Dermis lymphatic vessel endothelial cell (primary cell): ENCODE results near the gene SSBP2. TPM values are rescaled to one million over a fixed set of nuclear protein-coding genes. Genes with fewer than 3 reads are reported as not detected.

Source experiments
- total RNA-seq: library from RNA; depleted of rRNA; stranded (reverse); fragments of >200 nt; gene quantifications from 2 replicates; pipeline ENCODE4 v1.2.1, GENCODE V29; 2014

Gene SSBP2
- 17.8 and 25.8 TPM in 2 replicates for total RNA-seq

DNA sequence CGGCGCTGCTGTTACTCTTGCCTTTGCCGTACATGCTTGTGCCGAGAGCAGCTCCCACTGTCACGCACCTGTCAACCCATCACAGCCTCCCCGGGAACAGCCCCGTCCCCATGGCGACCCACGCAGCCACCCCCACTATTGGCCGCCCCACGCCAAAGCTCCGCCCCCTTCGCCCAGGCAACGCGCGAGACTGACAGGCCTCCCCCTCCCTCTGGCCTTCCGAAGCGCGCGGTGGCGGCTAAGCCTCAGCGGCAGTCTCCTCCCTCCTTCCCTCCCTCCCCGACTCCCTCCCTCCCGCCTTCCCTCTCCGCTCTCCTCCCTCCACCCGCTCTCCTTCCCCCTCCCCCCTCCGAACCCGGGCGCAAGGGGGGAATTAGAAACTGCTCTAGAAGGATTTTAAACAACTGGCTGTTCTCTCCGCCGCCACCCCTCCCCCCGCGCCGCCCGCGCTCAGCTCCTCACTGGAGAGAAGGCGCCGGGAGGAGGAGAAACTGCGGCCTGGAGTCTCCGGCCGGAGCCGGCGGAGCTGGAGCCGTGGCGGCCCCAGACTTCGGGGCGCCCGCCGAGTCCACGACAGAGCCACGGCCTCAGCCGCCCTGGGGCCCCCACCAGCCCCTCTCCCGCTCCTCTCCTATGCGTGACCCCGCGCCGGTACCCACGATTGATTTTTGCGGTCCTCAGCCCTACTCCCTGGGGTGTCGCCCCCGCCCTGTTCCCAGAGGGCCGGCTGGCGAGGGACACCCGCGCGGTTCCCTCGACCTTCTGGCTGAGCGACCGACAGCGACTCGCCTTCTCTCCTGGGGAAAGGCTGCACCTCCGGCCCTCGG, at the start of gene SSBP2:
Gene SSBP2, minus strand, starts transcription at position 89 of the 827 bp plus-strand sequence. Its CDS starts 55 bp downstream, at position 34.

DNA sequence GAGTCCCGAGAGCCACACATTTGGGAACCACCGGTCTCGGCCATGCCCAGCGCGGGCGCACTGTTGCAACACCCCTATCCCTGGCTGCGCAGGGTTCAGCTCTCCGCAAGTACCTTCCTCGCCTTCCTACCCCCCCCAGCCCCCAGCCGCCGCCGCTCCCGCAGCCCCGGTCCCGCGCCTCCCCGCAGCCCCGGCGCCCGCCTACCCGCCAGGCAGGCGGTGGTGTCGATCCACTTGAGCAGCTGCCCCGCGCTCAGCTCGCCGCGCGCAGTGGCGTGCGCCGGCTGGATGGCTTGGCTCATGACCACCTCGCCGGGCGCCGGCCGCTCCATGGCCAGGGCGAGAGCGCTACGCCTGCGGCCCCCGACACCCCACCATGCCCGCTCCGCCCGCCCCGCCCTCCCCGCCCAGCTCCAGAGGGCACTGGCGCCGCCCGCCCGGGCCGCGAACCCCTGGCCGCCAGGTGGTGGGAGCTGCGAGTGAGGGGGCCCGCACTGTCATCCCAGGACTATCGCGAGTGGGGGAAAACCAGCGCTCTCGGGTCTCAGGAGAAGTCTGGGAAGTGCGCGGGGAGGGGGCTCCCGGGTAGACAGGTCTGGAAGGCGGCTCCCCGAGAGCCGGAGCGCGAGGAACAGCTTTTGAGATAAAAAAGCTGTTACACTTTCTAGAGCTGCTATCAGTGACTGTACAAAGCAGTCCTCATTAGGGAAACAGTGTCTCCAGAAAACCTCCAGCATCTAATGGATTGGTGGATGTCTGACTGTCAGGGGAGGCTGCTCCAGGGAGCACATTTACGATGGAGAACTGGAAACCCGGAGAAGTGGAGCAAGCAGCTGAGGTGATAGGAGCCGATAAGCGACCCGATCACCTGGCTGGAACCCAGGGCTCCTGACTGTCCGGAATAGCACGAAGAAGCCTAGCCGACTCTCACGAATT, 356.8 kb downstream of the SSBP2 start, which contains the start of gene ACOT12:
Gene ACOT12, minus strand, starts transcription at position 352 of the 936 bp plus-strand sequence. Its CDS starts 20 bp downstream, at position 332.

Other genes with a start within 250 kb of the SSBP2 start
- 3.4 and 6.2 TPM in 2 replicates for gene ATG10, start 220.9 kb upstream of the SSBP2 start, total RNA-seq